Measurements from ENCODE around the gene NUP58. TPM values are rescaled to one million over a fixed set of nuclear protein-coding genes. Genes with fewer than 3 reads are reported as not detected.

NUP58 gene
- total RNA-seq, 1 experiment from 2014 or later, result 106 TPM

DNA sequence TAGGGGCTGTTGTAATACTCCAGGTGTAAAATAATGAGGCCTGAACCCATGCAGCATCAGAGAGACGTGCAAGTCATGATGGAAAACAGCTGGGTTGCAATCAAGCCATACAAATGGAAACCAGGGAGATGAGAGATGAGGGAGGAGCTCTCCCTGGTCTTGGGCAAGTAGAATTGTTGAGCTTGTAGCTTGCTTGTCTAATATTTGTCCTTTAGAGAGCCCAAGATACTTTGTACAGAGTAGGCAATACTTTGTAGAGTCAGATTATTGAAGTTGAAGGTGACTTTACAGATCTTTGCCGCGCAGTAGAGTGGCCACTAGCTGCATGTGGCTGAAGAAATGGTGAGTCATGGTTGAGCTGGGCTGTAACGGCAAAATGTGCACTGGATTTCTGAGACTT lies 78.7 kb downstream of the NUP58 start:
- TF ChIP-seq, protein P1, sequence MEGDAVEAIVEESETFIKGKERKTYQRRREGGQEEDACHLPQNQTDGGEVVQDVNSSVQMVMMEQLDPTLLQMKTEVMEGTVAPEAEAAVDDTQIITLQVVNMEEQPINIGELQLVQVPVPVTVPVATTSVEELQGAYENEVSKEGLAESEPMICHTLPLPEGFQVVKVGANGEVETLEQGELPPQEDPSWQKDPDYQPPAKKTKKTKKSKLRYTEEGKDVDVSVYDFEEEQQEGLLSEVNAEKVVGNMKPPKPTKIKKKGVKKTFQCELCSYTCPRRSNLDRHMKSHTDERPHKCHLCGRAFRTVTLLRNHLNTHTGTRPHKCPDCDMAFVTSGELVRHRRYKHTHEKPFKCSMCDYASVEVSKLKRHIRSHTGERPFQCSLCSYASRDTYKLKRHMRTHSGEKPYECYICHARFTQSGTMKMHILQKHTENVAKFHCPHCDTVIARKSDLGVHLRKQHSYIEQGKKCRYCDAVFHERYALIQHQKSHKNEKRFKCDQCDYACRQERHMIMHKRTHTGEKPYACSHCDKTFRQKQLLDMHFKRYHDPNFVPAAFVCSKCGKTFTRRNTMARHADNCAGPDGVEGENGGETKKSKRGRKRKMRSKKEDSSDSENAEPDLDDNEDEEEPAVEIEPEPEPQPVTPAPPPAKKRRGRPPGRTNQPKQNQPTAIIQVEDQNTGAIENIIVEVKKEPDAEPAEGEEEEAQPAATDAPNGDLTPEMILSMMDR (IDR thresholded peaks at IDR 0.05; ENCODE audit: unreplicated experiment), result no peak
- intact Hi-C loops (cut with micrococcal nuclease), result no loop called here
- Mint-ChIP-seq H3K4me1 (ENCODE audit: insufficient read depth, unreplicated experiment) (no peaks in the 10 kb centered on the region), H3K4me3 (ENCODE audit: unreplicated experiment) (no peak overlapping the region), H3K27ac (ENCODE audit: low read depth, unreplicated experiment) (no peak overlapping the region), H3K27me3 (ENCODE audit: insufficient read depth, unreplicated experiment) (peaks cover 23% of the 10 kb centered on the region), H3K9me3 (ENCODE audit: unreplicated experiment) (no peaks in the 10 kb centered on the region), H3K36me3 (ENCODE audit: insufficient read depth, unreplicated experiment) (no peaks in the 10 kb centered on the region)
- no TSS peak for BruUV-seq (replicated peaks)
- POLR2A ChIA-PET, result interaction anchor here (1.2 kb wide), 1 partner anchor 10 kb away, joined by 5 read pairs; no protein-coding TSS in a partner anchor
- DNase-seq (ENCODE audit: unreplicated experiment), result no peak
- CTCF ChIA-PET, result interaction anchor here (0.6 kb wide), 1 partner anchor 9 kb away, joined by 8 read pairs; no protein-coding TSS in a partner anchor

DNA sequence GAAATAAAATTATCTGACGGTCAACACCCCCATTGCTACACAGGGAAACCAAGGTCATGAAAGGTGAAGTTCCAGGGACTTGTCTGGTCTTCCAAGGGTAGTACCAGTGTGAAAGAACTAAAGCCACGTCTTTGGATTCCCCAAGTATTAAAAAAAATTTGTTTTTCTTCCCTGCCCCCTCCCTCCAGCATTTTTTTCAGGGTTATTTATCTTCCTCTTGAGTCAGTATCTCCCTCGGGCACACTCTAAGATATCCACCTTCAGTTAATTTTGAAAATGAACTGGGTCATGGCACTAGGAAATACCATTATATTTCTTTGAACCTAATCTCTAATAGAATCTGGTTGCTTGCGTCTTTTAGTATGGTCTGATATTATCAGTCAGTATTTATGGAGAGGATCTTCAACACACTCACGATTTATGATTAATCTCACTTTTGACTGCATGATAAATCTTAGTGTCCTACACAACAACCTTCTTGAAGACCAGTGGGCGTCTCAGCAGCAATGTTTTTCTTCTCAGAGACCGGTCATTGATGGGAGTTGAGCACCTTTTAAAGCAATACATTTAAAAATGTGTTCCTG lies 79.4 kb downstream of the NUP58 start:
- peaks cover 25% of the 10 kb centered on the region for H3K27me3 Mint-ChIP-seq (ENCODE audit: insufficient read depth, unreplicated experiment)

DNA sequence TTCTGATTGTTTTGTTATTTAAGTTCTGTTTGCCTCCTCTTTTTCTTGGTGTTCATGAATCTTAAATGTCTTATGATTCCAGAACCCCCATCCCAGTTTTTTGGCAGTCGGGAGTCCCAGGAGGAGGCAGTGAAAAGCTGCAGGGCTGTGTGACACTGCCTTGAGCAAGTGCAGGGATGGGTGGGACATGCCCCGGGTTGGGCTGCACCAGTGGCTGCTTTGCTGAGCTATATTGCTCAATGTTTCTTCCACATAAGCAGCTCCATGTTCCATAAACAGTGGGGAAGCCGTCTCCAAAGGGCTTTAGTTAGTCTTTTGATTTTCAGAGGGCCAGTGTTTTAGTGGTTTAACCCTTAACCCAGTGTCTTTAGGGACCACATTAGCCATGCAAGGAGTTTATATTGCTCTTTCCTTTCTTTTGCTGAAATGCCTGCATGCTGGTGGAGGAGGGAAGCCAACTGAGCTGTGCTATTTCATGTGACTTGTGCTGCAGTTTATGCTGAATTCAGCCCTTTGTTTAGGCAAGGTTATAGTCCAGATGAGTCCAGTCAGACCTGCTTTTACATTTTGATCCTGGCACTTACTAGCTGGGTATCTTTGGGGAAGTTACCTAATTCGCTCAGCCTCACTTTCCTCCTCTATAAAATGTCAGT lies 83.5 kb downstream of the NUP58 start:
- peaks cover 25% of the 10 kb centered on the region for H3K27me3 Mint-ChIP-seq (ENCODE audit: insufficient read depth, unreplicated experiment)
- CTCF ChIA-PET, result interaction anchor here (0.9 to 1.8 kb wide), 2 partner anchors 10 to 36 kb away, joined by 4 to 16 read pairs; no protein-coding TSS in a partner anchor
- DNase-seq (ENCODE audit: unreplicated experiment), result no peak
- no peaks in the 10 kb centered on the region for H3K4me1 Mint-ChIP-seq (ENCODE audit: insufficient read depth, unreplicated experiment)
- no peaks in the 10 kb centered on the region for H3K36me3 Mint-ChIP-seq (ENCODE audit: insufficient read depth, unreplicated experiment)
- intact Hi-C loops (cut with micrococcal nuclease), result no loop called here
- no peak overlapping the region for H3K4me3 Mint-ChIP-seq (ENCODE audit: unreplicated experiment)
- H3K9me3 Mint-ChIP-seq (ENCODE audit: unreplicated experiment), result no peaks in the 10 kb centered on the region
- no peak overlapping the region for H3K27ac Mint-ChIP-seq (ENCODE audit: low read depth, unreplicated experiment)
- no TSS peak for BruUV-seq (replicated peaks)
- POLR2A ChIA-PET, result interaction anchor here (1.1 kb wide), 1 partner anchor 9 kb away, joined by 4 read pairs; no protein-coding TSS in a partner anchor
- TF ChIP-seq, protein P1 (IDR thresholded peaks at IDR 0.05; ENCODE audit: unreplicated experiment), result no peak

More for the DNA sequence above, 79.4 kb downstream of the NUP58 start:
- DNase-seq (ENCODE audit: unreplicated experiment), result no peak
- POLR2A ChIA-PET, result interaction anchor here (1.2 kb wide), 1 partner anchor 10 kb away, joined by 5 read pairs; no protein-coding TSS in a partner anchor
- no peaks in the 10 kb centered on the region for H3K4me1 Mint-ChIP-seq (ENCODE audit: insufficient read depth, unreplicated experiment)
- intact Hi-C loops (cut with micrococcal nuclease), result no loop called here
- no peak overlapping the region for H3K4me3 Mint-ChIP-seq (ENCODE audit: unreplicated experiment)
- CTCF ChIA-PET, result no interaction called here
- TF ChIP-seq, protein P1 (IDR thresholded peaks at IDR 0.05; ENCODE audit: unreplicated experiment), result no peak
- H3K9me3 Mint-ChIP-seq (ENCODE audit: unreplicated experiment), result no peaks in the 10 kb centered on the region
- BruUV-seq (replicated peaks), result no TSS peak
- H3K27ac Mint-ChIP-seq (ENCODE audit: low read depth, unreplicated experiment), result no peak overlapping the region
- no peaks in the 10 kb centered on the region for H3K36me3 Mint-ChIP-seq (ENCODE audit: insufficient read depth, unreplicated experiment)

GRCh38 chr13:25391932-25392331 lies 90.5 kb downstream of the NUP58 start:
- ChIA-PET POLR2A (no interaction called here), CTCF (no interaction called here)
- intact Hi-C loops (cut with micrococcal nuclease), result no loop called here
- DNase-seq (ENCODE audit: unreplicated experiment), result no peak
- no TSS peak for BruUV-seq (replicated peaks)
- no peaks in the 10 kb centered on the region for H3K9me3 Mint-ChIP-seq (ENCODE audit: unreplicated experiment)
- no peaks in the 10 kb centered on the region for H3K36me3 Mint-ChIP-seq (ENCODE audit: insufficient read depth, unreplicated experiment)
- H3K27me3 Mint-ChIP-seq (ENCODE audit: insufficient read depth, unreplicated experiment), result no peaks in the 10 kb centered on the region
- TF ChIP-seq, protein P1 (IDR thresholded peaks at IDR 0.05; ENCODE audit: unreplicated experiment), result no peak
- no peak overlapping the region for H3K27ac Mint-ChIP-seq (ENCODE audit: low read depth, unreplicated experiment)
- no peak overlapping the region for H3K4me3 Mint-ChIP-seq (ENCODE audit: unreplicated experiment)
- H3K4me1 Mint-ChIP-seq (ENCODE audit: insufficient read depth, unreplicated experiment), result no peaks in the 10 kb centered on the region

Other genes starting within 250 kb of the NUP58 start
- gene PABPC3, start 205.5 kb upstream of the NUP58 start, total RNA-seq (2022), result 0.72 and 0.96 TPM in 2 replicates
- gene AMER2, start 129.3 kb upstream of the NUP58 start, total RNA-seq (2022), result not detected in 2 replicates
- gene MTMR6, start 14.1 kb upstream of the NUP58 start, total RNA-seq (2022), result 21.0 and 21.5 TPM in 2 replicates
- 0.26 and 0.34 TPM in 2 replicates for gene ATP8A2, start 70.3 kb downstream of the NUP58 start, total RNA-seq (2022)

Data from MCF 10A (cell line).